GM19099 (cell line): ENCODE results near the gene DNAJC25.

Experiments used
- POLR2A ChIP-seq: IDR thresholded peaks from 3 replicates; pipeline ENCODE4 v1.6.1; 2011; ENCODE audit warnings: low read depth; ENCODE audit not compliant: insufficient read length; ENCODE audit errors: extremely low read depth

Gene DNAJC25

GRCh38 chr9:111613436-111614040, 17.6 kb upstream of the DNAJC25 start:
- no peak for TF ChIP-seq POLR2A

DNA sequence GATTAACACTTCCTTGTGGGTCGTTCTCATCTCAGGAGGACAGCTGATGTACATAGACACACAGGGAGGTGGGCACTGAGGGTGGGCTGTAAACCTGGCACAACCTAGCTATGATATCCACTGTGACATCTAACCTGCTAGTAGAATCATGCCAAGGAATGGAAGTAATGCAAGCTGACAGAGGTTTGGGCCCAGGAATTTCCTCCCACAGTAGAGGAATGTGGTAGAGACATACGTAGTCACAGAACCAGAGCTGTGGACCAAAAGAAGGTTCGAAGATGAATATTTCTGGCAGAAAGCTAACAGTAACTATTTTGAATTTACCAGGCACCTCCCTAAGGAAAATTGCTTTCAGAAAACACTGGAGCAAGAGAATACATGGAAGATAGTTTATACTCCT, 15.2 kb upstream of the DNAJC25 start:
- no peak for TF ChIP-seq POLR2A

DNA sequence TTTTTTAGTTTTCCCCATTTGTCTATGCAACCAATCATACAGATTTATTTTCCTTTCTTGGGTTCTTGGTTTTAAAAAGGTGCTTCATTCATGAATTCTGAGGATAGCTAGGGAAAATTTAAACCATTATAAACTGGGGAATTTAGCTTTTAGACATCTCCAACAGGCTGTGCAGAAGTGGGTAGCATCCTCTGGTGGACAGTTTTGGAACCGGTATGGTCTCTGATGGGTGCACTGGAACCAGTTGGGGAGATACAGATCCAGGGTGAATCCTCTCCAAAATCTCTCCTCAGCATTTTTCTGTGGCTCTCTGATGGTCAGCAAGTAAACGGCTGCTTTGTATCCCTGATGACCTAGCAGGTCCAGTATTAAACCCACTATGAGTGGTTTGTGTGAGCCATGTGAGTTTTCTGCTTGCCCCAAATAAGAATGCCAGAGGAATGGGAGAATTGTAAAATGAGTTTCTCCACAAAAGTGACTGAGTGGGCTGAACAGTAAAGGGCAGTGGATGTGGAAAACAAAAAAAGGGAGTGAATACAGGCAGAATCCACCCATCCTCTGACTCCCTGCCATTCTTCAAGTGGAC, 9.1 kb upstream of the DNAJC25 start:
- no peak for TF ChIP-seq POLR2A

DNA sequence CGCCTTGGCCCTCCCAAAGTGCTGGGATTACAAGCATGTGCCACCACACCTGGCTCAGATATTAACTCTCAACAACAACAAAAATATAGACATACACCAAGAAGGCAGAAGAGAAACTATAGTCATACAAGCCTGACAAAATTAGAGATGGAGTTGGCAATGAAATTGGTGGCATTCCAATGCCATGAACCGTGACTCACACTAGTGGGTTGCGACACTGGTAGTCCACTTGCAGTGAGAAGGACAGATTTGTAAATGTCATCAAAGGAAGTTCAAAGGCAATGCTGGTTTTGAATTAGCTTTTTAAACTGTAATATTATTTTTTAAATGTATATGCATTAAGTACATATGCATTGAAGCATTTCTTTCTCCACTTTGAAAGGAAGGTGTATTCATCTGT, 8.5 kb upstream of the DNAJC25 start:
- TF ChIP-seq POLR2A: no peak

- TF ChIP-seq POLR2A: no peak
Observed at GRCh38 chr9:111627260-111627963, 3.7 kb upstream of the DNAJC25 start.

GRCh38 chr9:111628411-111628810, 2.7 kb upstream of the DNAJC25 start:
- TF ChIP-seq POLR2A: no peak

DNA sequence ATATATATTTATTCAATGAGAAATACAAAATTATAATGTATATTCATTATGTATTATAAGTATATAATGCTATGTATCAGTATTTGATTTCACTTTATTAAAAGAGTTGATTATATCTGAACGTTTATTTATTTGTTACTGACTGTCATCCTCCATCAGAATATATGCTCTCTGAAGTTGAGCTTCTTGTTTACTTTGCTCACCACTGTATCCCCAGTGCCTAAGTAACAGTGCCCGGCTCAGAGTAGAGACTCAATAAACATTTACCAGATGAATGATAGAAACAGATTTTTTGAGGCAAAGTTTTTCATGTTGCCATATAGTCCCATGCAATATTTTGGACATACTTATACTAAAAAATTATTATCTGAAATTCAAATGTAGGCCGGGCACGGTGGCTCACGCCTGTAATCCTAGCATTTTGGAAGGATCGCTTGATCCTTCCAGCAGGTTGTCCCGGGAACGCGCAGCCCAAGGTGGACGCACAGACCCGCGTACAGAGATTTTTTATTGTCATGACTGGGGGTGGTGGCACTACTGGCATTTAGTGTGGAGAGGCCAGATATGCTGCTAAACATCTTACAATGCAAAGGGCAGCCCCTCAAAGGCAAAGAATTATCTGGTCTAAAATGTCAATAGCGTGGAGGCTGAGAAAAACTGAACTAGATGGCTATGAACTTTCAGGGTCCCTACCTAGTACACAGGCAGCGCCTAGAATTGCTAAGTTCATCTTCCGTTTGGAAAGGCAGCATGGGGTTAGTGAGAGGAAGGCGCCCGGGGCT, 761 bp upstream of the DNAJC25 start:
- no peak for TF ChIP-seq POLR2A

- no peak for TF ChIP-seq POLR2A
Observed at GRCh38 chr9:111630964-111631213, 245 bp upstream of the DNAJC25 start.

- TF ChIP-seq POLR2A: no peak
Observed at GRCh38 chr9:111632060-111632459, 926 bp downstream of the DNAJC25 start.

- no peak for TF ChIP-seq POLR2A
Observed at GRCh38 chr9:111632695-111633388, 1.7 kb downstream of the DNAJC25 start.

DNA sequence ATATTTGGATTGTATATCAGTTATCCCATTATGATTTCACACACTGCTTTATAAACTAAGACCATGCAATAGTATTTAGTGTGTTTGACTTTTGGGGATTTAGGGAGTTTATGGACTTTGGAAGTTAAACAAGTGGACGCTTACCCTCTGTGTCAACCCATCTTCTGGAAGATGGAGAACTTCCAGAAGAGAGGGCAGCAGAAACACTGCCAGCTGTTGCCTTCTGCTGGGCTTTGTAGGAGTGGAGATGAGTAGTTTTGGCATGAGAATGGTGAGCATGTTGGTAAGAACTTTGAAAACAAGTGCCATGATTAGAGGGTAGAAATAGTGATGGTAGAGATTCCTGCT, 2.2 kb downstream of the DNAJC25 start:
- no peak for TF ChIP-seq POLR2A

GRCh38 chr9:111634860-111635259, 3.7 kb downstream of the DNAJC25 start:
- no peak for TF ChIP-seq POLR2A

GRCh38 chr9:111637421-111637950, 6.4 kb downstream of the DNAJC25 start:
- TF ChIP-seq POLR2A: no peak

DNA sequence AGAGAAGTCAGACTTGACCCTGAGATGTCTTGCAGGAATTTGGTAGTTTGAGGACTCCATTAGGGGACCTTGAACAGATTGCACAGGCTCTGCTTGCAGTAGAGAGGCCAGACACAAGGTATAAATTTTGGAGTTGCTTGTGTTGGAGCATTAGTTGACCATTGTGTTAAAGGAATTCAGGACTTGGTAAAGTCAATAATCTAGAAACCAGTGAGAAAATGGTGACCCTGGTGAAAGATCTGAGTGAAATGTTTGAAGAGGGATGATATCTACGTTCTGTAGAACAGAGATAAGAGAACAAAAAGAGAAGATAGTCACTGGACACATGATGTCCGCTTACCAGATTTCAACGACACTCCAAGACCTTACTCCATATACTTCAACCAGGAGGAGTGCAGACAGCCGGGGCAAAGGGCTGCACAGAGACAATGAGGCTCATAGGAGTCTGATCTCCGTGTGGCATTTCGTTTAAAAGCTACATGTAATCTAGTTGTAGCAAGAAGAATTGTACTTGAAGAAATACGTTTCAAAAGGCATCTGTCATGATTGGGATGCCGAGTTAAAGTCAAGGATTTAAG, 13.2 kb downstream of the DNAJC25 start:
- TF ChIP-seq POLR2A: no peak

DNA sequence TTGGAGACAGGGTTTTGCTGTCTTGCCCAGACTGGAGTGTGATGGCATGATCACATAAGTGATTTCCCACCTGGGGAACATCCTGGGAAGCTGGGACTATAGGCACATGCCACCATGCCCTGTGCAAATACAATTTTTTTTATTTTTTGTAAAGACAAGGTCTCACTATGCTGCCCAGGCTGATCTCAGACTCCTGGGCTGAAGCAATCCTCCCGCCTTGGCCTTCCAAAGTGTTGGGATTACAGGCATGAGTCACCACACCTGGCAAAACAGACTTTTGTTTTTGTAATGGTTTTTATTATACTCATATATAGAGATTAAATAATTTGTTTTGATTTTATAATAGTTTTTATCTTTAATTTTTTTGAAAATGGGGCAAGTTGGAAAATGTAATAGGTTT, 14.7 kb downstream of the DNAJC25 start:
- TF ChIP-seq POLR2A: no peak

- TF ChIP-seq POLR2A: no peak
Observed at GRCh38 chr9:111646417-111646816, 15.3 kb downstream of the DNAJC25 start.

DNA sequence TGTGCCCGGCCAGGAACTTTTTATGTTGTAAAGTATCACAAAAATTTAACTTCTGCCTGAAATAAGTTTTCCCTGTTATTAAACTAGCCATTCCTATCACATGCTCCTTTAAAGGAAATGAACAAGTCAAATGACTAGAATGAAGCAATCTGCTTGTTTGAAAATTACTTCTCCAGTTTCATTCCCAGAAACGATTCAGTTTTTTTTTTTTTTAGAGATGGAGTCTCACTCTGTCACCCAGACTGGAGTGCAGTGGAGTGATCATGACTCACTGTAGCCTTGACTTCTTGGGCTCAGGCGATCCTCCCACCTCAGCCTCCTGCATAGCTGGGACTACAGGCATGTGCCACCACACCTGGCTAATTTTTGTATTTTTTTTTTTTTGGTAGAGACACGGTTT, 16.9 kb downstream of the DNAJC25 start:
- no peak for TF ChIP-seq POLR2A
